ENCODE results near the gene AS3MT. TPM values are rescaled to one million over a fixed set of nuclear protein-coding genes. Genes with fewer than 3 reads are reported as not detected.

AS3MT gene
- total and polyA plus RNA-seq, 2 of the 8 experiments (the other 6 are each of a cell fraction or from before 2014, with no cell fraction given): 5.8 to 10.3 TPM

DNA sequence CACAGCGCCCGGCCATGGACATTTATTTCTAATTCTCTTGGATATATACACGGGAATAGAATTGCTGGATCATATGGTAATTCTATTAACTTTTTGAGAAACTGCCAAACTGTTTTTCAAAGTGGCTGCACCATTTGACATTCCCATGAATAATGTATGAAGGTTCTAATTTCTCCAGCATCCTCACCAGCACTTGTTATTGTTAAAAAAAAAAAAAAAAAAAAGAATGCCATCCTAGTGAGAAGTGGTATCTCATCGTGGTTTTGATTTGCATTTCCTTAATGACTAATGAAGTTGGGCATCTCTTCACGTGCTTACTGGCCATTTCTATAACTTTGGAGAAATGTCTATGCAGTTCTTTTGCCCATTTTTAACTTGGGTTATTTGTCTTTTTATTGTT lies 62.4 kb downstream of the AS3MT start:
- no peak overlapping the region for H4K5ac ChIP-seq (ENCODE audit: insufficient read length, low read depth, low read length)
- no peak overlapping the region for H2BK20ac ChIP-seq (ENCODE audit: low read length)
- H3K23me2 ChIP-seq (ENCODE audit: low read depth, low read length): no peaks in the 10 kb centered on the region
- POLR2A ChIA-PET (ENCODE audit: partially characterized antibody): no interaction called here
- H3K27ac ChIP-seq (ENCODE audit: low read depth, low read length): no peak overlapping the region
- H3K18ac ChIP-seq (ENCODE audit: extremely low read depth, low read length): no peak overlapping the region
- WGBS, 2 experiments (ENCODE audit: extremely low coverage in 1 of 2, insufficient coverage in 1 of 2, insufficient read length in 1 of 2, insufficient replicate concordance in 2 of 2, low coverage in 1 of 2, low lambda C conversion rate in 2 of 2, missing lambda C conversion rate in 1 of 2): 89% methylated on average over 5 of the region's 5 CpGs; no CpG with 5 or more reads in 1 of the 2 experiments
- H3K79me2 ChIP-seq (ENCODE audit: control insufficient read depth in 1 of 2, insufficient read depth in 2 of 2, low read length in 2 of 2): peaks cover 0 to 5% of the 10 kb centered on the region in 2 experiments; a peak in 2 of 4 replicates
- no peak overlapping the region for H3K4me3 ChIP-seq (ENCODE audit: extremely low read depth in 1 of 4, insufficient read depth in 2 of 4, low read depth in 3 of 4, low read length in 4 of 4)
- H3K9me3 ChIP-seq (ENCODE audit: insufficient read depth in 2 of 2, low read depth in 1 of 2, low read length in 1 of 2): no peaks in the 10 kb centered on the region
- CTCF ChIA-PET (ENCODE audit: partially characterized antibody): interaction anchor here (0.6 to 1.2 kb wide), 2 partner anchors 14 to 107 kb away, joined by 3 to 4 read pairs; partner anchors contain the start of gene CNNM2
- no peak overlapping the region for H2BK15ac ChIP-seq (ENCODE audit: low read length)
- H2BK120ac ChIP-seq (replicated peaks; ENCODE audit: low read depth, low read length): no peak overlapping the region
- H3K4me1 ChIP-seq (replicated peaks in 1 of 4; ENCODE audit: control insufficient read depth in 3 of 4, insufficient read depth in 4 of 4, low read length in 3 of 4): no peaks in the 10 kb centered on the region
- TF ChIP-seq SIN3A (conservative IDR thresholded peaks at IDR 0.05 in 1 of 2, IDR thresholded peaks at IDR 0.05 in 1 of 2; ENCODE audit: low read depth in 1 of 2, low read length in 2 of 2) (no peak), EGR1 (IDR thresholded peaks at IDR 0.05; ENCODE audit: borderline replicate concordance, low read depth, low read length) (no peak), BRCA1 (IDR thresholded peaks at IDR 0.05; ENCODE audit: low read depth, low read length) (no peak), RXRA (IDR thresholded peaks at IDR 0.05; ENCODE audit: insufficient read depth, low read depth, low read length) (no peak), POLR2AphosphoS5 (IDR thresholded peaks at IDR 0.05; ENCODE audit: low read depth, low read length) (no peak), CTCF (IDR thresholded peaks at IDR 0.05; ENCODE audit: control extremely low read depth in 1 of 3, insufficient read depth in 1 of 3, low read depth in 1 of 3, low read length in 3 of 3) (no peak), RNF2 (IDR thresholded peaks at IDR 0.05; ENCODE audit: borderline replicate concordance, low read depth, low read length, missing control alignments, poor library complexity, severe bottlenecking) (no peak), SUZ12 (IDR thresholded peaks at IDR 0.05; ENCODE audit: low read length) (no peak), CEBPB (IDR thresholded peaks at IDR 0.05; ENCODE audit: low read depth, low read length) (no peak)
- H2BK12ac ChIP-seq (ENCODE audit: low read depth, low read length): no peak overlapping the region
- H3K56ac ChIP-seq (replicated peaks; ENCODE audit: insufficient read length, low read depth, low read length): no peak overlapping the region
- no peak overlapping the region for H3K4ac ChIP-seq (replicated peaks; ENCODE audit: insufficient read length, low read depth, low read length)
- H3K9ac ChIP-seq (replicated peaks in 1 of 4; ENCODE audit: extremely low read depth in 1 of 4, low read depth in 3 of 4, low read length in 3 of 4): no peak overlapping the region
- no peak overlapping the region for H2BK5ac ChIP-seq (ENCODE audit: low read depth, low read length)
- H4K91ac ChIP-seq (replicated peaks; ENCODE audit: insufficient read length, low read length): no peak overlapping the region
- no peaks in the 10 kb centered on the region for H3K27me3 ChIP-seq (replicated peaks in 1 of 4; ENCODE audit: control insufficient read depth in 3 of 4, extremely low read depth in 1 of 4, insufficient read depth in 3 of 4, low read length in 3 of 4)
- H3K23ac ChIP-seq (ENCODE audit: insufficient read length): no peak overlapping the region
- H3K14ac ChIP-seq (ENCODE audit: insufficient read length): no peak overlapping the region
- no peak for FAIRE-seq
- H2AFZ ChIP-seq (ENCODE audit: low read length): no peak overlapping the region
- H2AK5ac ChIP-seq (ENCODE audit: low read depth, low read length): no peak overlapping the region
- no peak overlapping the region for H3K4me2 ChIP-seq (ENCODE audit: insufficient read depth in 1 of 2, low read depth in 2 of 2, low read length in 2 of 2)
- H3K36me3 ChIP-seq (ENCODE audit: control insufficient read depth in 2 of 4, insufficient read depth in 4 of 4, low read length in 3 of 4): no peaks in the 10 kb centered on the region
- H4K8ac ChIP-seq (ENCODE audit: extremely low read depth, insufficient read depth, low read length): no peak overlapping the region
- H3K79me1 ChIP-seq (ENCODE audit: low read depth, low read length): peaks cover 2% of the 10 kb centered on the region; the same call in 1 of the 2 replicates
- H4K20me1 ChIP-seq (replicated peaks in 1 of 2; ENCODE audit: control insufficient read depth in 1 of 2, insufficient read depth in 2 of 2, low read length in 2 of 2): no peaks in the 10 kb centered on the region
- no peak for DNase-seq (ENCODE audit: low read depth in 1 of 2, low spot score in 2 of 2)

All from H1 (cell line).